A673 (cell line): ENCODE results near the gene UNC5A. TPM values are rescaled to one million over a fixed set of nuclear protein-coding genes. Genes with fewer than 3 reads are reported as not detected.
A peak's percentile ranks its signal among the peaks of the same experiment; 100 is the strongest.

Experiments
- BruUV-seq: library from RNA; stranded (reverse); fragments of 400-500 nt; replicated peaks from 2 replicates; lab custom pipeline; 2021; lab: Mats Ljungman, UMichigan
- CTCF ChIA-PET: fragments of 300-600 bp; sonication (Branson Sonifier 250); formaldehyde crosslinking; loops from one replicate; lab custom pipeline; 2022; ENCODE audit warnings: antibody characterized with exemption; lab: Charles Lee
- POLR2A ChIA-PET: fragments of 300-600 bp; sonication (Branson Sonifier 250); formaldehyde crosslinking; loops from one replicate; lab custom pipeline; 2022; ENCODE audit warnings: antibody characterized with exemption; ENCODE audit not compliant: low non-redundant PET; lab: Charles Lee
- DNase-seq: peaks from one replicate; pipeline ENCODE4 v3.0.0-alpha.2; 2015; ENCODE audit warnings: low spot score
- H3K27ac ChIP-seq: fragments of 200-600 bp; sonication (generic); 2 replicates; pipeline ENCODE4 v1.5.1; 2016; ENCODE audit warnings: mixed run types, low read depth, mild to moderate bottlenecking, mixed read lengths, antibody characterized with exemption, low read length; ENCODE audit not compliant: poor library complexity, severe bottlenecking
- H3K27me3 ChIP-seq: fragments of 200-600 bp; sonication (generic); replicated peaks from 2 replicates; pipeline ENCODE4 v1.6.1; 2017; ENCODE audit warnings: mixed run types, low read depth, mild to moderate bottlenecking, mixed read lengths, antibody characterized with exemption, low read length; ENCODE audit not compliant: insufficient read depth, poor library complexity
- H3K36me3 ChIP-seq: fragments of 200-600 bp; sonication (generic); 2 replicates; pipeline ENCODE4 v1.6.1; 2016; ENCODE audit warnings: mixed run types, mild to moderate bottlenecking, mixed read lengths, antibody characterized with exemption, low read length; ENCODE audit not compliant: insufficient read depth, poor library complexity, severe bottlenecking
- H3K4me1 ChIP-seq: fragments of 200-600 bp; sonication (generic); 2 replicates; pipeline ENCODE4 v1.6.1; 2017; ENCODE audit warnings: mixed run types, mild to moderate bottlenecking, mixed read lengths, antibody characterized with exemption, low read length; ENCODE audit not compliant: insufficient read depth, poor library complexity, severe bottlenecking
- H3K4me3 ChIP-seq: fragments of 200-600 bp; sonication (generic); 2 replicates; pipeline ENCODE4 v1.5.1; 2016; ENCODE audit warnings: low read depth, mixed run types, mild to moderate bottlenecking, mixed read lengths, low read length; ENCODE audit not compliant: poor library complexity, severe bottlenecking
- H3K9me3 ChIP-seq: fragments of 200-600 bp; sonication (generic); 2 replicates; pipeline ENCODE4 v1.6.1; 2016; ENCODE audit warnings: mixed run types, low read depth, mild to moderate bottlenecking, mixed read lengths, antibody characterized with exemption, low read length; ENCODE audit not compliant: poor library complexity, severe bottlenecking
- CTCF ChIP-seq: fragments of 300-800, 200-600 bp; sonication (generic); conservative IDR thresholded peaks from 2 replicates; pipeline ENCODE4 v1.5.1; 2017; ENCODE audit warnings: low read depth, mild to moderate bottlenecking, antibody characterized with exemption, low read length, moderate library complexity, mixed read lengths
- EZH2 ChIP-seq: fragments of 200-600 bp; sonication (generic); IDR thresholded peaks from 2 replicates; pipeline ENCODE4 v1.6.1; 2017; ENCODE audit warnings: borderline replicate concordance, low read depth, mild to moderate bottlenecking, mixed read lengths, antibody characterized with exemption, low read length; ENCODE audit not compliant: poor library complexity, severe bottlenecking
- intact Hi-C: fragments of 100-400 bp; cut with micrococcal nuclease; formaldehyde crosslinking; loops from one replicate; pipeline ENCODE4 v1.10.0; 2022; ENCODE audit not compliant: unreplicated experiment
- total RNA-seq: library from RNA; stranded (reverse); gene quantifications from 2 replicates; pipeline ENCODE4 v1.2.3, GENCODE V29; 2021

UNC5A gene
- total RNA-seq, 1 experiment from 2014 or later = 7.5 TPM

DNA sequence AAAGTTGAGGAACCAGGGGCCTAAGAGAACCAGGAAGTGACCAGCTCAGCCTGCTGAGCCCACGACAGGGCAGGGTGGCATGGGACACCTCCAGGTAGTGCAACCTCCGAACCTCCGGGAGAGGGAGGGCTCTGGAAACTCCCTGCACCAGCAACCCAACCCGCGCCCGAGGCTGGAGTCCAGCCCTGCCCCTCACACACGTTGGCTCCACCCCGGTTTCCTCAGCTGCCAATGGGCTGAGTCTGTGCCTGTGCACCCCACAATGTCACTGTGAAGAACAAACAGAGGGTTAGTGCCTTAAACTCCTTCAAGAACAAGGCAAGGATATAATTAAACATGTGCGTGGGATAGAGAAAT, 17.0 kb upstream of the UNC5A start:
- ChIA-PET CTCF (no interaction called here), POLR2A (no interaction called here)
- no peak for DNase-seq
- Histone ChIP-seq H3K4me1 (no peaks in the 10 kb centered on the region), H3K27ac (no peak overlapping the region), H3K4me3 (no peak overlapping the region), H3K9me3 (no peaks in the 10 kb centered on the region), H3K36me3 (no peaks in the 10 kb centered on the region), H3K27me3 (no peaks in the 10 kb centered on the region)
- BruUV-seq = no TSS peak
- intact Hi-C loops = no loop called here
- TF ChIP-seq EZH2 = no peak

DNA sequence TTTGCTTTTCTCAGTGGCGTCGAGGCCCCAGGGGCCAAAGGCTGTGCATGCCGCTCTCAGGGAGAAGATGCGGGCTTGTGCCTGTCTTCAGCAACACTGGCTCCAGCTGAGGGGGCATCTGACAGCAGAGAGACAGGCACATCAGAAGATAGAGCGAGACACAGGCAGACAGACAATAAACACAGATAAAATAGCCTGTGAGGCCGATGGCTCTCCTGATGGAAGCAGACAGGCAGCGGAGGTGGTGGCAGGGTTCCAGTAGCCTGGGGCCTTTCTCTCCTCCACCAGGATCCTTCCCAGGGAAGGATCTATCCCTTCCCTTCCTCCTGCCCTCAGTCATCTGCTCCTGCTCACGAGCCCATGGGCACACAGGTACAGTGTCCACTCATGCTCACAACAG, 16.6 kb upstream of the UNC5A start:
- CTCF ChIA-PET = no interaction called here
- BruUV-seq = no TSS peak
- DNase-seq = no peak
- POLR2A ChIA-PET = no interaction called here
- no peaks in the 10 kb centered on the region for H3K27me3 ChIP-seq
- no peaks in the 10 kb centered on the region for H3K36me3 ChIP-seq
- no peaks in the 10 kb centered on the region for H3K9me3 ChIP-seq
- no peaks in the 10 kb centered on the region for H3K4me1 ChIP-seq
- H3K27ac ChIP-seq = no peak overlapping the region
- no peak overlapping the region for H3K4me3 ChIP-seq
- TF ChIP-seq EZH2 (no peak), CTCF (no peak)
- intact Hi-C loops = no loop called here

- Histone ChIP-seq H3K4me1 (no peaks in the 10 kb centered on the region), H3K27ac (no peak overlapping the region), H3K27me3 (no peaks in the 10 kb centered on the region), H3K36me3 (no peaks in the 10 kb centered on the region), H3K4me3 (no peak overlapping the region), H3K9me3 (no peaks in the 10 kb centered on the region)
- TF ChIP-seq EZH2 (no peak), CTCF (no peak)
- no TSS peak for BruUV-seq
- DNase-seq = no peak
- ChIA-PET POLR2A (no interaction called here), CTCF (no interaction called here)
- intact Hi-C loops = no loop called here
Measured at GRCh38 chr5:176794509-176794908, 15.8 kb upstream of the UNC5A start.

GRCh38 chr5:176796411-176796810, 13.9 kb upstream of the UNC5A start:
- H3K27me3 ChIP-seq = no peaks in the 10 kb centered on the region
- no peaks in the 10 kb centered on the region for H3K36me3 ChIP-seq
- POLR2A ChIA-PET = no interaction called here
- no peaks in the 10 kb centered on the region for H3K4me1 ChIP-seq
- TF ChIP-seq CTCF (no peak), EZH2 (no peak)
- no peak overlapping the region for H3K27ac ChIP-seq
- H3K9me3 ChIP-seq = no peaks in the 10 kb centered on the region
- intact Hi-C loops = no loop called here
- H3K4me3 ChIP-seq = no peak overlapping the region
- no TSS peak for BruUV-seq
- DNase-seq = peak; percentile 21
- CTCF ChIA-PET = no interaction called here
